Mucosa of descending colon (tissue), 3 donors: ENCODE results near the gene TNRC6C. TPM values are rescaled to one million over a fixed set of nuclear protein-coding genes. Genes with fewer than 3 reads are reported as not detected.
A peak's percentile ranks its signal among the peaks of the same experiment; 100 is the strongest.

Experiments
- ATAC-seq: fragments of 200-7000 bp; cut with Tn5 transposase; one replicate; pipeline ENCODE4 v1.9.1; 2020; ENCODE audit warnings: mild to moderate bottlenecking, moderate library complexity
- DNase-seq, 3 donors: peaks; one replicate each; pipeline ENCODE4 v3.0.0-alpha.2; 2020
- H3K36me3 ChIP-seq: fragments of 200-600 bp; one replicate; pipeline ENCODE4 v1.8.0; 2021; ENCODE audit warnings: low read depth, mild to moderate bottlenecking
- H3K4me1 ChIP-seq: fragments of 200-600 bp; one replicate; pipeline ENCODE4 v1.8.0; 2021; ENCODE audit warnings: low read depth, mild to moderate bottlenecking
- H3K4me3 ChIP-seq: fragments of 200-600 bp; one replicate; pipeline ENCODE4 v1.8.0; 2021; ENCODE audit warnings: mild to moderate bottlenecking
- H3K9me3 ChIP-seq: fragments of 200-600 bp; one replicate; pipeline ENCODE4 v1.8.0; 2021; ENCODE audit warnings: mild to moderate bottlenecking
- intact Hi-C, 2 donors: fragments of 100-400 bp; cut with DNase I in 1 of 2; cut with micrococcal nuclease in 1 of 2; formaldehyde crosslinking; loops; one replicate each; pipeline versions ENCODE4 v1.11.0 to v1.11.1; 2022; cut with DNase I, micrococcal nuclease
- total RNA-seq, 3 donors: library from RNA; stranded (reverse); fragmentation: NEBNext Ultra II Directional in 2 of 3; extraction: Animal tissue kit (Norgen Biotek cat#: 25700) in 2 of 3; gene quantifications; one replicate each; pipeline versions ENCODE4 v1.2.1 to v1.2.4, GENCODE V29; 2021 to 2023
- TF ChIP-seq, protein P1 (sequence below): fragments of 200-600 bp; IDR thresholded peaks from one replicate; pipeline ENCODE4 v1.8.0; 2022; ENCODE audit warnings: antibody characterized with exemption, mild to moderate bottlenecking
- donor health status: DM: no; HTN: no; CAD: no; lungs with moderate emphysema.
- donor health status: DM: no; HTN: no; CAD: no.
- donor health status: DM: no; HTN: yes; CAD: no.

TNRC6C gene
- total RNA-seq, 3 donors from 2014 or later, result 13.7 to 32.6 (median 20.7) TPM

DNA sequence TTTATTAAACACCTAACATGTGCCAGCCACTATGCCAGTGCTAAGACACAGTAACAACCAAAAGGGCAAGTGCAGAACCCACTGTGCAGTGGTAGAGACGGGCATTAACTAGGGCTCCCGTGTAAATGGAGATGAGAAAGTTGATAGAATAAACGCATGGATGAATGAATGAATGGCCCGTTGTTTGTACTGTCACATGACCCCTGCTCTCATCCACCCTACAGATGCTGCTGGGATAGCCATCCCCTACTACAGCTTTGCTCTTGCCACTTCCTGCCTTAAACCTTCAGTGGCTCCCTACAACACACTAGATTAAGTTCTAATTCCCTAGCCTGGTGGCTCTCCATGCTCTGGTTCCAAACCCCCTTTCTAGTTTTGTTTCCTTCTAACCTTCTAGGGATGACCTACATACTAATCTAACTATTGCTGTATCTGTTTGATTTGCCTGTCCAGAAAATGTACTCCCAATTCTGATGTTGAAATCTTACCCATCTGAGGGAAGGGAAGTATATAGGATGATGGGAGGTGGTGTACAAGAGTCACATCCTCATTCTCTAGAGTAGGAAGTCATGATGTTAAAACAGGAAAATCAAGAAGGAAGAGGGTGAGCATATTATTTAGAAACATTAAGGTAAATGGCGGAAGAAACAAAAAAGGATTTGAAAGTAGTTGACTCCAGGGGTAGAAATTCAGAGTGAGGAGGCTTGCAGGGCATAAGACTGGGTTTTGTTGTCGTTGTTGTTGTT, 11.4 kb upstream of the TNRC6C start:
- no peak overlapping the region for H3K4me3 ChIP-seq
- H3K9me3 ChIP-seq, result no peaks in the 10 kb centered on the region
- no peaks in the 10 kb centered on the region for H3K4me1 ChIP-seq
- no peaks in the 10 kb centered on the region for H3K36me3 ChIP-seq
- TF ChIP-seq, protein P1, sequence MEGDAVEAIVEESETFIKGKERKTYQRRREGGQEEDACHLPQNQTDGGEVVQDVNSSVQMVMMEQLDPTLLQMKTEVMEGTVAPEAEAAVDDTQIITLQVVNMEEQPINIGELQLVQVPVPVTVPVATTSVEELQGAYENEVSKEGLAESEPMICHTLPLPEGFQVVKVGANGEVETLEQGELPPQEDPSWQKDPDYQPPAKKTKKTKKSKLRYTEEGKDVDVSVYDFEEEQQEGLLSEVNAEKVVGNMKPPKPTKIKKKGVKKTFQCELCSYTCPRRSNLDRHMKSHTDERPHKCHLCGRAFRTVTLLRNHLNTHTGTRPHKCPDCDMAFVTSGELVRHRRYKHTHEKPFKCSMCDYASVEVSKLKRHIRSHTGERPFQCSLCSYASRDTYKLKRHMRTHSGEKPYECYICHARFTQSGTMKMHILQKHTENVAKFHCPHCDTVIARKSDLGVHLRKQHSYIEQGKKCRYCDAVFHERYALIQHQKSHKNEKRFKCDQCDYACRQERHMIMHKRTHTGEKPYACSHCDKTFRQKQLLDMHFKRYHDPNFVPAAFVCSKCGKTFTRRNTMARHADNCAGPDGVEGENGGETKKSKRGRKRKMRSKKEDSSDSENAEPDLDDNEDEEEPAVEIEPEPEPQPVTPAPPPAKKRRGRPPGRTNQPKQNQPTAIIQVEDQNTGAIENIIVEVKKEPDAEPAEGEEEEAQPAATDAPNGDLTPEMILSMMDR, result no peak
- ATAC-seq (no peak), DNase-seq (no peak)
- intact Hi-C loops, result no loop called here

DNA sequence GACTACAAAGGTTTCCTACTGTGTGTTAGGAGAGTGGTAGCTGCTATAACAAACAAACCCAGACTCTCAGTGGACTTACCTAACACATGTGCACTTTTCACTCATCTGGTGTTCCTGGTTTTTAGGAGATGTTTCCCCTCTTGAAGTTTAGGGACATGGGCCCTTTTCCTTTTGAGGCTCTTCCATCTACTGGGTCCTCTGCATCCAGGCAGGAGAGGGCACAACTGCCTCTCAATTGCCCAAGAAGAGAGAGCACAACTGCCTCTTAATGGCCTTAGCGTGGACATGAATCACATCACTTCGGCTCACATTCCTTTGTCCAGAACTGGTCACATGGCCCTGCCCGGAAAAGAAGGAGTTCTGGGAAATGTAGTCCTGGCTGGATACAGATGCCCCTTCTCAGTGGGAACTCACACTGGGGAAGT, 9.8 kb upstream of the TNRC6C start:
- TF ChIP-seq, protein P1, result no peak

DNA sequence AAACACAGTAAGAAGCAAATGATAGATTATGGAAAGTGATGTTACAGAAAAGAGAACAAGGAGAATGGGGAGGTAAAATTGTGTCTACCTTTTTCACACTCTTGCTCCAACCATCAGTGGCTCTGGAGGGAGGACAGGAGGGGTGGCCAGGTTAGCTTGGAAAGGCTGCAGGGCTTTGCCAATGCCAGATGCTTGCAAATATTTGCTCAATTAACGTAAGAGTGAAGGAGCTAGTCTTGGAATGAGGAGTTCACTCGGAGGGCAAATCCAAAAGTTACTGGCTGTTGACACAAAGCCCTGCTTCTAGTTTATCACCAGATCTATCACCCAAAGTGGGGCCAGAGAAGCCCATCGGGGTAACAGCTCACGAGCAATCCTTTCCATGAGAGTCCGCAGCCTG, 7.4 kb upstream of the TNRC6C start:
- Histone ChIP-seq H3K9me3 (no peaks in the 10 kb centered on the region), H3K4me1 (no peaks in the 10 kb centered on the region), H3K4me3 (no peak overlapping the region), H3K36me3 (no peaks in the 10 kb centered on the region)
- intact Hi-C loops, result no loop called here
- DNase-seq (no peak), ATAC-seq (no peak)
- TF ChIP-seq, protein P1, result no peak

More for the DNA sequence above, 9.8 kb upstream of the TNRC6C start:
- no peaks in the 10 kb centered on the region for H3K9me3 ChIP-seq
- no peaks in the 10 kb centered on the region for H3K36me3 ChIP-seq
- intact Hi-C loops, result no loop called here
- H3K4me3 ChIP-seq, result no peak overlapping the region
- ATAC-seq (peak; percentile 30), DNase-seq (no peak)
- no peaks in the 10 kb centered on the region for H3K4me1 ChIP-seq

DNA sequence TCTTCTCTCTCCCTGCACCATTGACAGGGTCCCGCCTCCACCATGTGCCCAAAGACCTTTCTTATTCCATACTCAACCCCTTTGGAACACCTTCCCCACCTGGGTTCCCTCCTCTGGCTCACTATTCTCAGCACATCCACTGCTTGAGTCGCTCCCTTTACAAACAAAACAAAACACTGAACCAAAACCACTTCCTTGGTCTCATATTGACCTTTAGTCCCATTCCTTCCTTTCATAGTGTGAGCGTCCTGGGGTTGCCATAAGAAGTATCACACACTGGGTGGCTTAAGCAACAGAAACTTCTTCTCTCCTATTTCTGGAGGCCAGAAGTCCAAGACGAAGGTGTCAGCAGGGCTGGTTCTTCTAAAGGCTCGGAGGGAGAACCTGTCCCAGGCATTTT, 6.1 kb upstream of the TNRC6C start:
- DNase-seq, result no peak
- peak; percentile 45 for ATAC-seq
- H3K36me3 ChIP-seq, result no peaks in the 10 kb centered on the region
- H3K4me1 ChIP-seq, result no peaks in the 10 kb centered on the region
- no peak overlapping the region for H3K4me3 ChIP-seq
- TF ChIP-seq, protein P1, result no peak
- H3K9me3 ChIP-seq, result no peaks in the 10 kb centered on the region
- intact Hi-C loops, result no loop called here

DNA sequence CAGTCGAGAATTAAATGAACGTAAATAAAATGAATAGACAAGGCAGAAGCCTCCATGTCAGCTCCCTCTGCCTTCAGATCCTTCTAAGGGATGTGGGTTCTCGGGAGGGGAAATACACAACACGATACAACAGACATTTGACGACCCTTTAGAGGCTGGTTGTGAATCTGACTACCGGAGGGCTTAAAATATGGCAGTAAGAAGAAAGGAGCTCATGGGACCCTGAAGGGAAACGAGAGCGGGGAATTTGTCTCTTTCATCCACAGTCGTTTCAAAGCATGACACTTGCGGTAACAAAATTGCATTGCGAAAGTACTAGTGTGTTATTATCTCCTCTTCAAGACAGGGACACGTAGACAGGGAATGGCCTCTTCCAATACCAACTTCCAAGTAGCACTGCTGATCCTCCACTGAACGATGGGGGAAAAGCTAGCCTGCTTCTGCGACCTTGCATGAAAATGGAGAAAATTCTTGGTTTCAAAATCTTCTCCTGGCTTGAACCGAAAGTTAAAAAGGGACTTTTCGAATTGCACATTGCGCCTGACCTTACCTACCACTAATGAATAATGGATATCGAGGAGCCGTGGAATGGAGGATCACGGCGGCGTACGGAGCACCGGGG, 1.2 kb upstream of the TNRC6C start:
- Histone ChIP-seq H3K4me3 (peak overlapping the region; percentile 40), H3K36me3 (no peaks in the 10 kb centered on the region), H3K4me1 (peaks cover 14% of the 10 kb centered on the region), H3K9me3 (no peaks in the 10 kb centered on the region)
- DNase-seq (peak in 1 of 3 donors; percentile 4), ATAC-seq (no peak)
- TF ChIP-seq, protein P1, result no peak
- intact Hi-C loops, result no loop called here
